ENCODE data around the gene PIGU.

The PIGU gene

GRCh38 chr20:34567892-34568865 is 108.7 kb downstream of the PIGU start:
- H3K27ac ChIP-seq: no peak overlapping the region
- H3K4me3 ChIP-seq (ENCODE audit: low read depth, low read length): no peak overlapping the region
- H3K27me3 ChIP-seq (ENCODE audit: insufficient read depth, low read depth, severe bottlenecking): no peaks in the 10 kb centered on the region
- H3K36me3 ChIP-seq: peaks cover 3% of the 10 kb centered on the region; the same call in 1 of the 2 replicates
- H3K9me3 ChIP-seq (ENCODE audit: severe bottlenecking): no peaks in the 10 kb centered on the region
- no peak for DNase-seq
- TF ChIP-seq CTCF (IDR thresholded peaks at IDR 0.05; ENCODE audit: low read depth, low read length): no peak

GRCh38 chr20:34566978-34567891 is 109.7 kb downstream of the PIGU start:
- peaks cover 1% of the 10 kb centered on the region; the same call in 1 of the 2 replicates for H3K36me3 ChIP-seq
- no peak for TF ChIP-seq CTCF (IDR thresholded peaks at IDR 0.05; ENCODE audit: low read depth, low read length)
- no peak overlapping the region for H3K27ac ChIP-seq
- no peak overlapping the region for H3K4me3 ChIP-seq (ENCODE audit: low read depth, low read length)
- H3K9me3 ChIP-seq (ENCODE audit: severe bottlenecking): no peaks in the 10 kb centered on the region
- DNase-seq: no peak
- H3K27me3 ChIP-seq (ENCODE audit: insufficient read depth, low read depth, severe bottlenecking): no peaks in the 10 kb centered on the region

- no peak for TF ChIP-seq CTCF (IDR thresholded peaks at IDR 0.05; ENCODE audit: low read depth, low read length)
- no peaks in the 10 kb centered on the region for H3K9me3 ChIP-seq (ENCODE audit: severe bottlenecking)
- no peak for DNase-seq
- H3K27ac ChIP-seq: no peak overlapping the region
- H3K4me3 ChIP-seq (ENCODE audit: low read depth, low read length): no peak overlapping the region
- no peaks in the 10 kb centered on the region for H3K27me3 ChIP-seq (ENCODE audit: insufficient read depth, low read depth, severe bottlenecking)
- peaks cover 2% of the 10 kb centered on the region for H3K36me3 ChIP-seq
These were observed 112.1 kb downstream of the PIGU start for GRCh38 chr20:34564833-34565232.

GRCh38 chr20:34562641-34563040 is 114.3 kb downstream of the PIGU start:
- H3K36me3 ChIP-seq: peaks cover 2% of the 10 kb centered on the region
- no peaks in the 10 kb centered on the region for H3K27me3 ChIP-seq (ENCODE audit: insufficient read depth, low read depth, severe bottlenecking)
- no peak overlapping the region for H3K4me3 ChIP-seq (ENCODE audit: low read depth, low read length)
- H3K9me3 ChIP-seq (ENCODE audit: severe bottlenecking): no peaks in the 10 kb centered on the region
- TF ChIP-seq CTCF (IDR thresholded peaks at IDR 0.05; ENCODE audit: low read depth, low read length): peak; percentile 85
- H3K27ac ChIP-seq: peak overlapping the region; percentile 35
- DNase-seq: peak; percentile 87

- Histone ChIP-seq H3K36me3 (peaks cover 2% of the 10 kb centered on the region), H3K4me3 (ENCODE audit: low read depth, low read length) (no peak overlapping the region), H3K27me3 (ENCODE audit: insufficient read depth, low read depth, severe bottlenecking) (no peaks in the 10 kb centered on the region), H3K27ac (peak overlapping the region; percentile 35), H3K9me3 (ENCODE audit: severe bottlenecking) (no peaks in the 10 kb centered on the region)
- no peak for TF ChIP-seq CTCF (IDR thresholded peaks at IDR 0.05; ENCODE audit: low read depth, low read length)
- DNase-seq: peak; percentile 50
These were observed 115.2 kb downstream of the PIGU start for GRCh38 chr20:34561661-34562060.
